RPMI8226 (cell line): Measurements from ENCODE around the gene P2RX5.
A peak's percentile ranks its signal among the peaks of the same experiment; 100 is the strongest.

Experiments used
- DNase-seq: peaks from one replicate; pipeline ENCODE4 v3.0.0-alpha.2; 2015

Gene P2RX5

DNA sequence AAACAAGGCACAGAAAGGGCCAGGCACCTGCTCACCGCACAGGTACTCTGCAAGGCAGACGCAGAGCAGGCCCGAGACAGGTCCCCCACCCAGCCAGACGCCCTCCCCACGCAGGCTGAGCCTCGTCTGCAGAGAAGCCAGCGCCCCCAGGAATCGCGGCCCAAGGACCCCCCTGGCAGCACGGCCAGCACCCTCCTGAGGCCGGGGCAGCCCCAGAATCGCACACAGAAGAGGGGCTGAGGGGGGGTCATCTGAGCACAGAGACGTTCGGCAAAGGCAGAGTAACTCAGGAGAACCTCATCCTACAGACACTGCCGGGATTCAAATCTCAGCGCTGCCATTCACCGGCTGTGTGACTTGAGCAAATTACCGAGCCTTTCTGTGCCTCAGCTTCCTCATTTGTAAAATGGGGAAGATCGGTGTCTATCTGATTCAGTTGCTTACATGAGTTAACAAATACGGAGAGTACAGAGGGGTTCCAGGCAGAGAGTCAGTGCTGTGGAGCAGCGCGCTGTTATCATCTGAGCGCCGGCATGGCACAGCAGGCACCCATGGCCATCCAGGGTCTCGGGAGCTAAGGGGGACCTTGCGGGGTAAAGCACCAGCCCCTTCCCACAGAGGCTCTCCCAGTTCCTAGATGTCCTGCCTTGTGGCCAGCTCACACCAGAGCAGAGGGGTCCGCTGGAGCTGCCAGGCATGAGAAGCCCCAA, 17.0 kb downstream of the P2RX5 start:
- DNase-seq, result no peak

DNA sequence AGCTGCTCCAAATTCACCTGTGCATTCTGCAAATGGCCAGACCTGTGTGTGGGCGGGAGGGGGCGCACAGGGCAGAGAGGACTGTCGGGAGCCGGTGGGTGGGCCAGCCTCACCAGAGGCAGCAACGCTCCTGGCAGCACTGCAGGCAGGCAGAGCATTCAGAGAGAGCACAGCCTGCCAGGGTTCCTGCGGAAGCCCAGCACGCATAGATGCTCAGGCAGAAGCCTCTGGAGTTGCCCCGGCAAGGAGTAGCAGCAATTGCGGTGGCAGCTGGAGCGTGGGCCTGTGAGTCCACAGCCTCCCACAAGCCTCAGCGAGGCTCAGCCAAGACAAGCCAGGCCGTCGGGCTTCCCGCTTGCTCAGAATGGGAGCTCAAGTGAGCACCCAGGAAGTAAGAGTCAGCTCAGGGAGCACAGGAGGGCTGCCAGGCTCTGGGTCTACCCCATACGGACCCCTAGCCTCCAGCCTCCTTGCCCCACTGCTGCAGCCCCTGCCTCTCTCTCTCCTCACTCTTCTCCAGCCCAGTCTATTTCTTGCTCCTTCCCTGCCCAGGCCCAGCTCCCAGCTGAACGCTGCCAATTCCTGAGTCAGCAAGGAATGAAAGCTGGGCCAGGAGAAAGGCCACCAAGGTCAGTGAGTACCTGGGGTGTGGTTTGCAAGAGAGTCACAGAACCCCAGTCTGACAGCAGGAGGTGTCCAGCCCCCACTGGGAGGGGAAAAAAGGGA, 17.7 kb downstream of the P2RX5 start:
- no peak for DNase-seq

- no peak for DNase-seq
Measured at GRCh38 chr17:3675886-3676285, 20.1 kb downstream of the P2RX5 start.

- no peak for DNase-seq
Measured at GRCh38 chr17:3672571-3672970, 23.4 kb downstream of the P2RX5 start.

DNA sequence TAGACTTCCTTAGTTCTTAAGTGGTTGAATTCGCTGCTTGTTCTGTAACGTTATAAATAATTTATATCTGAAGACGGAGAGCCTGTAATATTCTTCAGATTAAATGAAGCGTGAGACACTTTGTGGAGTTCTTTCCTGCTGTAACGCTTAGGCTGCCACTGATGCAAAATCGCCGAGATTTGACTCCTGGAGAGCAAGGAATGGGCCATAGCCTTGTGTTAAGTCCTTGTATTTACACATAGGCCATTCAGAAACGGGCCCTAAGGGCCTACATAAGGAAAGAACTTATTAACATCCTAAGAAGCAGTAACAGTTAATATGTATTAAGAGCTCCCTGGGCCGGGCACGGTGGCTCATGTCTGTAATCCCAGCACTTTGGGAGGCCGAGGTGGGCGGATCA, 26.4 kb downstream of the P2RX5 start:
- no peak for DNase-seq

- DNase-seq, result peak; percentile 6
Measured at GRCh38 chr17:3669085-3669347, 26.9 kb downstream of the P2RX5 start.

DNA sequence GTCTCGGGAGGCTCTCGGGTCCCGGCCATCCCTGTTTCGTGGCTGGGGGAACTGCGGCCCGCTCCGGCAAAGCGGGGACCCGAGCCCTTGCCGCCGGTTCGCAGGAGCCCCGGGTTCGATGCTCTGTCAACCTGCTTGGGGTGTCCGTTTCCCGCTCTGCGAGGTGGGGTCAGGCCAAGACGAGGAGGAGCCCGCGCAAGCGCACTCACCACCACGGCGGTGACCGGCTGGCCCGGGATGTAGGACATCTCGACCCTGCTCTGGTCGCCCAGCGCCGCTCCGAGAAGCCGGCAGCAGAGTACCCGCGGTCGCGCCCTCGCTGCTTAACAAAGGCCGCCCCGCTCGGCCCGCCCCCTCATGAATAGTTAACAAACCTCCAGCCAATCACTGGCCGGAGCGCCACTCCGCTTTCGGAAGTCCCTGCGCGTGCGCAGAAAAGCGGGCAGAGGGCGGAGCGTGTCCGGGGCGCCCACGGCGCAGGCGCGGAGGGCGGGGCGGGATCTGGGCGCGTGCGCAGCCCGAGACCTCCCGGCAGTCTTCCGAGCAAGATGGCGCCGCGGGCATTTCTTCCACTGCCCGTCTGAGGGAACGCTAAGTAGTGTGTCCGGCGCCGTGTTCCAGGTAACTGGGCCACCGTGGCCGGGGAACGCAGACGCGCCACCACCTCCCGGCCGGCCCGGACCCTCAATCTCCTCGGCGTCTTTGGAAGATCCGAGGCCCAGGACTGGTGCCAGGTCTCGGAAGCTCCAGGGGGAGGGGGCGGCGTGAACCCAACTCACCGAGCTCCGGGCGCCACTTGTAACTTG, 27.5 kb downstream of the P2RX5 start, which contains the start of the genes EMC6 and TAX1BP3:
TSS of gene EMC6 (plus strand) at position 534 of the 806 bp plus-strand sequence. CDS start 335 bp downstream, outside the sequence.
TSS of gene TAX1BP3 (minus strand) at position 300 of the 806 bp plus-strand sequence. CDS start at position 248, 52 bp downstream.
- peak; percentile 95 for DNase-seq

GRCh38 chr17:3667366-3668278, 28.3 kb downstream of the P2RX5 start:
- peak; percentile 10 for DNase-seq

GRCh38 chr17:3666516-3666915, 29.4 kb downstream of the P2RX5 start:
- no peak for DNase-seq

GRCh38 chr17:3665834-3666233, 30.1 kb downstream of the P2RX5 start:
- DNase-seq, result no peak

DNA sequence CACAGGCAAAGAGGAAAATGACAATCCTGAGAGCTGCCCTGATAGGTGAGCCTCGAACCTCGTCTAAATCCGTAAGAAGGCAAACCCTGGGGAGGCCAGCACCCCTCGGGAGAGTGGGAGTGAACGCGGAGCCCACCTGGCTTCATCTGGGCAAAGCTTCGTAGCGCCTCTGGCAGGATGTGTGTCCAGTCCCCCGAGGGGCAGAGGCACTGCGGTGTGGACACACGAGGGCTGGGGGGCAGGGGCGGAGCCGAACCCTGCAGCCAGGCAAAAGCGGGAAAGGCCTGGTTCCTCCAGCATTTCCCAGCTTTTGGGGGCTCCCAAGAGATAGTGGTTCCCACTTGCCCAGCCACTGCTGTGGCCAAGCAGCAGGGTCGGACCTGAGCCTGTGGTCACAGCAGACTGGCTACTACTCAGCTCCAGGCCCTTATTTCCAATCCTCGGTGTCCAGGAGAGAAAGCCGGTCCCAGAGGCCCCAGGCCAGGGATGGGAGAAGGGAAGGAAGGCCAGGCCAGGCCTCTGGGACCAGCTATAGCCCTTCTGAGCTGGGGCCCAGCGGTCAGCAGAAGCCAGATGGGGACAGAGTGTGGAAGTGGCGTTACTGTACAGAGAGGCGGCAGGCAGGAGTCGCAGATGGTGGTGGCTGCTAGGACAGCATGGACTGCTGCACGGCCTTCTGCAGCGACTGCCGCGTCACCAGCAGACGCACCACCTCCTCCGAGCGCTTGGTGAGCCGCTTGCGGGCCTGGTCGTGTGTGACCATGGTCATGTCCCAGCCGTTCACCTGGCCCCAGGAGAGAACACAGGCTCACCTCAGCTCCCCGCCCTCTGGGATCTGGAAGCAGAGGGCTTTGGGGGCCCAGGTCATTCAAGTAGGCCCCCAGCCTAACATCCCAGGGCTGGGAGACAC, 32.6 kb downstream of the P2RX5 start:
- DNase-seq, result no peak

DNA sequence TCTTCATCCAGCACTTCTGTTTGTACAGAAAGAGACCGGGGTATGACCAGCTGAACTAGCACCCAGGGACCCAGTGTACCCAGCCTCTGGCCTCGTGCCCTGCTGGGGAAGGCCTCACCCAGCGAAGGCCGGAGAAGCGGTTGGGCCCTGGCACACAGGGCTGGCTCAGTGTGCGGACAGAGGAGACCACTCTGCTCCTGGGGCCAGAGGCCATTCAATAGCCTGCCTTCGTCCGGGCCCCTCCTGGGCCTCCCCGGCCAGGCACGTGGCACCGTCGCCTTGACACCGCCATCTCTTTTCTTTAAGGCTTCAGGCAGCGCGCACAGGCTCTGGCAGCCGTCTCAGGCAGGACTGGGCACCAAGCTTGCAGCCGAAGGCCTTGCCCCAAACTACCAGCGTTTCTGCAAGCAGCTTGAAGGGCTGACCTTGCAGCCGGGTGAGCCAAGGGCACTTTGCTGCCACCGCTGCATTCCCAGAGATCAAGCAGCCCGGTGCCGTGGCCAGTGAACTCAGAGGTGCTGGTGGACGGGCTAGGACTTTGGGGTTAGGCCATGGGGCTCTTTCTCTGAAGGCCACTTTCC, 35.6 kb downstream of the P2RX5 start:
- no peak for DNase-seq

DNA sequence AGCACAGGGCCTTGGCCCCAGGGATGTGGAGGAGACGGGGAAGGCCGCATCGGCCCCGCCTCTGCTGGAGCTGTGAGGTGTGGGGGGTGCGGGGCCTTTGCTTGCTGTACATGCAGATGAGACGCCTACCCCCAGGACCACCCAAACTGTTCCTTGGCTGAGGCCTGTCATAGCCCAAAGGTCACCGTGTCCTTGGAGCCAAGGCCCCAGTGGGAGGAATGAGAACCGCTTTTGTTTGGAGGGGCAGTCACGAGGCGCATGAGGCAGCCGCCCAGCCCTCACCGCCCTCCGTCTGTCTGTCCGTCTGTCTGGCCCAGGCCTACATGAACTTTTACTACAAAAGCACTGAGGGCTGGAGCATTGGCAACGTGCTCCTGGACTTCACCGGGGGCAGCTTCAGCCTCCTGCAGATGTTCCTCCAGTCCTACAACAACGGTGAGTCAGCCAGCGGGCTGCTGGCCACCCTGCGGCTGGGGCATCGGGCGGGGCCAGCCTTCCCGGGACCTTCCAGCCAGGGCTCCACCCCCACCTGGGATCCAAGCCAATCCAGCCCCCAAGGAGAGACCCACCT, 36.3 kb downstream of the P2RX5 start:
- no peak for DNase-seq

DNA sequence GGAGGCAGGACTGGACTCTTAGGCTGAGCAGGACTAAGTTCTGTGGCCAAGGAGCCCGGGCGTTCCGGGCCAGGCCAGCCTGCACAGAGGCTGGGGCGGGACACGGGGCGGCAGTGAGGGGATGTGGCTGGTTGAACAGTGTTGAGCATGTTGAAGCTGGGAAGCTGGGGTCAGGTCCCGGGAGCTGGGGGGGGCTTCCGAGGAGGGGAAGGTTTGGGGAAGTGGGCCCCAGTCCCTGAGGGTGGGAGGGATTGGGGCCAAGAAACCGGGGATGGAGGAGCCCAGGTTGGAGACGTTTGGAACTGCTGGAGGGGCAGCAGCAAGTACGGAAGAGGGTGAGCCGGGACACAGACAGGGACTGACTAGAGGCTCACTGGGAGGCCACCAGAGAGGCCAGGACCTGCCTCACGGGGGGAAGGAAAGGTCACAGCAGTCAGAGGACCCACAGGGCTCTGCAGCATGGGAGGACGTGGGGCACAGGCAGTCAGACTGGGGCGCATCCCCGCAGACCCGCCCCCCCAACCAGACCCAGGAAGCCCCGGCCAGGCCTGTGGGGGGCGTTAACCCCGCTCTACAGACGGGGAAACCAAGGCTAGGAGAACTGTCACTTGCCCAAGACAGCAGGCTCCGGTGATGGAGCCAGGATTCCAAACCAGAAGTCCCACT, 37.0 kb downstream of the P2RX5 start:
- DNase-seq, result no peak

GRCh38 chr17:3657874-3658783, 37.8 kb downstream of the P2RX5 start:
- no peak for DNase-seq

GRCh38 chr17:3657588-3657869, 38.4 kb downstream of the P2RX5 start:
- DNase-seq, result no peak

GRCh38 chr17:3656755-3657587, 39.0 kb downstream of the P2RX5 start:
- no peak for DNase-seq

DNA sequence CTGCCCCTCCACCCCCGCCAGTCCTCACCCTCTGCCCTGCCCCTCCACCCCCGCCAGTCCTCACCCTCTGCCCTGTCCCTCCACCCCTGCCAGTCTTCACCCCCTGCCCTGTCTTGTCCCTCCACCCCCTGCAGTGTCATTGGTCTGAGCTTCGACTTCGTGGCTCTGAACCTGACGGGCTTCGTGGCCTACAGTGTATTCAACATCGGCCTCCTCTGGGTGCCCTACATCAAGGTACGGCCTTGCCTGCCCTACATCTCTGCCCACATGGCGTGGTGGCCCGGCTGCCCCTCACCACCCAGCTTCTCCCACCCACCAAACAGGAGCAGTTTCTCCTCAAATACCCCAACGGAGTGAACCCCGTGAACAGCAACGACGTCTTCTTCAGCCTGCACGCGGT, 39.6 kb downstream of the P2RX5 start:
- DNase-seq, result no peak
